Lung (tissue), 12 donors: ENCODE data around the gene GPATCH1. TPM values are rescaled to one million over a fixed set of nuclear protein-coding genes. Genes with fewer than 3 reads are reported as not detected.
"Not testable (repeated sequence)": the region's sequence is repeated elsewhere in the genome, so short reads cannot be mapped to it uniquely, and the experiment has no call there.

Experiments used
- ATAC-seq: fragments of 200-7000 bp; cut with Tn5 transposase; one replicate; pipeline ENCODE4 v1.9.1; 2020; ENCODE audit warnings: moderate number of reproducible peaks; ENCODE audit not compliant: insufficient read depth, low FRiP score
- DNase-seq, 3 donors: peaks; one replicate each; pipeline ENCODE4 v3.0.0-alpha.2; 2013 to 2017
- H3K27ac ChIP-seq, 2 donors: one replicate each; pipeline ENCODE4 v1.5.1; 2013; ENCODE audit warnings: mild to moderate bottlenecking in 2 of 2, moderate library complexity in 2 of 2, control low read depth in 1 of 2, inconsistent platforms in 1 of 2, low read depth in 1 of 2, low read length in 1 of 2
- H3K27me3 ChIP-seq, 3 donors: one replicate each; pipeline ENCODE4 v1.5.1; 2013; ENCODE audit warnings: low read length in 2 of 3; ENCODE audit not compliant: control insufficient read depth in 3 of 3, insufficient read depth in 3 of 3
- H3K36me3 ChIP-seq, 4 donors: one replicate each; pipeline ENCODE4 v1.5.1; 2013; ENCODE audit warnings: low read length in 4 of 4, mild to moderate bottlenecking in 1 of 4, moderate library complexity in 1 of 4; ENCODE audit not compliant: control insufficient read depth in 4 of 4, insufficient read depth in 4 of 4
- H3K4me1 ChIP-seq, 5 donors: one replicate each; pipeline ENCODE4 v1.5.1; 2013; ENCODE audit warnings: low read length in 5 of 5, mild to moderate bottlenecking in 2 of 5, moderate library complexity in 1 of 5; ENCODE audit not compliant: control insufficient read depth in 5 of 5, insufficient read depth in 5 of 5
- H3K4me3 ChIP-seq: one replicate; pipeline ENCODE4 v1.5.1; 2013; ENCODE audit warnings: mild to moderate bottlenecking, control low read depth, moderate library complexity
- H3K9ac ChIP-seq, 2 donors: one replicate each; pipeline ENCODE4 v1.5.1; 2013; ENCODE audit warnings: low read length in 2 of 2, control low read depth in 1 of 2; ENCODE audit not compliant: insufficient read depth in 1 of 2
- H3K9me3 ChIP-seq, 4 donors: one replicate each; pipeline ENCODE4 v1.5.1; 2013; ENCODE audit warnings: low read length in 3 of 4, mild to moderate bottlenecking in 1 of 4, moderate library complexity in 1 of 4; ENCODE audit not compliant: control insufficient read depth in 4 of 4, insufficient read depth in 3 of 4
- CTCF ChIP-seq: IDR thresholded peaks from 2 replicates; pipeline ENCODE4 v1.5.1; 2012; ENCODE audit warnings: mild to moderate bottlenecking; ENCODE audit errors: control extremely low read depth, extremely low read depth
- WGBS, 2 donors: extraction: QIAGEN DNeasy Blood & Tissue Kit; methylation state at CpG; one replicate each; pipeline ENCODE4 v1.1.7; 2013; 5-methylcytosine and 5-hydroxymethylcytosine counted together
- polyA plus RNA-seq, 2 donors: library from polyadenylated mRNA; stranded (reverse); fragments of 200-250 nt; gene quantifications; one replicate each; pipeline ENCODE4 v1.2.1, GENCODE V29; 2013
- total RNA-seq, 2 donors: library from RNA; depleted of rRNA in 1 of 2; stranded (reverse); fragments of >200 nt in 1 of 2; gene quantifications; one replicate each; pipeline ENCODE4 v1.2.1, GENCODE V29; 2014 to 2021
- donor health status: control.
- donor health status: control.
- donor health status: Bipolar disorder and iron deficiency.
- donor health status: healthy.
- donor health status: DM: yes; HTN: yes; CAD: no.

GPATCH1 gene
- total and polyA plus RNA-seq, 4 donors: 3.8 to 12.3 (median 6.0) TPM

DNA sequence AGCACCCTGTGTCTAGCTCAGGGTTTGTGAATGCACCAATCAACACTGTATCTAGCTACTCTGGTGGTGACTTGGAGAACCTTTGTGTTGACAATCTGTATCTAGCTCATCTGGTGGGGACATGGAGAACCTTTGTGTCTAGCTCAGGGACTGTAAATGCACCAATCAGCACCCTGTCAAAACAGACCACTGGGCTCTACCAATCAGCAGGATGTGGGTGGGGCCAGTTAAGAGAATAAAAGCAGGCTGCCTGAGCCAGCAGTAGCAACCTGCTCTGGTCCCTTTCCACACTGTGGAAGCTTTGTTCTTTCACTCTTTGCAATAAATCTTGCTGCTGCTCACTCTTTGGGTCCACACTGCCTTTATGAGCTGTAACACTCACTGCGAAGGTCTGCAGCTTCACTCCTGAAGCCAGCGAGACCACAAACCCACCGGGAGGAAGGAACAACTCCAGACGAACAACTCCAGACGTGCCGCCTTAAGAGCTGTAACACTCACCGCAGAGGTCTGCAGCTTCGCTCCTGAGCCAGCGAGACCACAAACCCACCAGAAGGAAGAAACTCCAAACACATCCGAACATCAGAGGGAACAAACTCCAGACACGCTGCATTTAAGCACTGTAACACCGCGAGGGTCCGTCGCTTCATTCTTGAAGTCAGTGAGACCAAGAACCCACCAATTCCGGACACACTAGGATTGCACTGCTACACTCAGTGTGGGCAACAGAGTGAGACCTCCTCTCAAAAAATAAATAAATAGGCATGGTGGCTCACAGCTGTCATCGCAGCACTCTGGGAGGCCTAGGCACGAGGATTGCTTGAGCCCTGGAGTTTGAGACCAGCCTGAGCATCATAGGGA, 43.6 kb upstream of the GPATCH1 start:
- ATAC-seq, H3K9me3 ChIP-seq, DNase-seq, H3K27me3 ChIP-seq, H3K27ac ChIP-seq, H3K4me1 ChIP-seq, H3K9ac ChIP-seq, H3K36me3 ChIP-seq, H3K4me3 ChIP-seq: not testable (repeated sequence)
- 33 to 68% methylated on average over 18 of the region's 18 CpGs for WGBS, 2 donors

DNA sequence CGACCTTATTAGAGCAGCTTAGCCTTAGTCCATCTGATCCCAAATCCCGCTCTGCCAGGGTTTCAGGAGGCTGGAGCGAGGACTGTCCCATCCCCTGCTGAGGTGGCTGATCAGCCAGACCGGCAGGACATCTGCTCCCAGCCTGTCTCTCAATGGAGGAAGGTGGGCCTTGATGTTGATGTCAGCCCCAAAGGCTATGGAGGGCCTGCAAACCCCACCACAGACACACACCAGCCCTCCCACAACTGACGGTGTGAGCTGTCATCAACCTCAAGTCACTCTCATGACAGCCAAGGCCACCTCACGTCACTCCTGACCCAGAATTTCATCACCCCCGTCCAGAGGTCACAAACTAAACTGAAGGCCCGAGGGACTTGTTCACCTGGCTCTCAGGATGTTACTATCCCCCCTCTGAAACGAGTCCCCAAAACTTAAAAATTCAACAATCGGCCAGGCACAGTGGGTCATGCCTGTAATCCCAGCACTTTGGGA, 41.8 kb upstream of the GPATCH1 start:
- Histone ChIP-seq H3K9me3 (no peaks in the 10 kb centered on the region), H3K9ac (no peak overlapping the region), H3K36me3 (no peaks in the 10 kb centered on the region), H3K4me1 (peaks cover 0 to 8% (median 0%) of the 10 kb centered on the region in 5 donors), H3K27ac (no peak overlapping the region), H3K27me3 (no peaks in the 10 kb centered on the region), H3K4me3 (no peak overlapping the region)
- ATAC-seq: no peak
- WGBS, 2 donors: 87 to 89% methylated on average over 10 of the region's 10 CpGs
- no peak for TF ChIP-seq CTCF
- no peak for DNase-seq

DNA sequence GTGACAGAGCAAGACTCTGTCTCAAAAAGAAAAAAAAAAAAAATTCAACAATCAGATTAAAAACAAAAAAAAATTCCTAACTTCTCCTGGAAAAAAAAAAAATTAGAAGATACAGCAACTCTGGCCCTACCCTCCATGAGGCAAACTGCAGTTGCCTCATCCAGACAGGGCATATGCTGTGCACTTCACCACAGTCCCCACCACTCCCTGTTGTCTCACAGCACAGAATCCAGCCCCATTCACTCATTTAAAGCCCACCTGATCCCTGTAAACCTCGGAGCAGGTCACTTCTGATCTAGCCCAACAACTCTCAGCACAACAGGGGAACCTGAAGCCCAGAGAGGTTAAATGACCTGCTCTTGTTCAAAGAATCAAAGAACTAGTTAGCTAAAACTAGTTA, 41.2 kb upstream of the GPATCH1 start:
- Histone ChIP-seq H3K36me3 (no peaks in the 10 kb centered on the region), H3K4me3 (no peak overlapping the region), H3K9ac (no peak overlapping the region), H3K27ac (no peak overlapping the region), H3K9me3 (no peaks in the 10 kb centered on the region), H3K4me1 (peaks cover 0 to 8% (median 0%) of the 10 kb centered on the region in 5 donors), H3K27me3 (no peaks in the 10 kb centered on the region)
- DNase-seq (no peak), ATAC-seq (no peak)
- no peak for TF ChIP-seq CTCF
- WGBS, 2 donors: 95 to 96% methylated on average over 1 of the region's 1 CpG

DNA sequence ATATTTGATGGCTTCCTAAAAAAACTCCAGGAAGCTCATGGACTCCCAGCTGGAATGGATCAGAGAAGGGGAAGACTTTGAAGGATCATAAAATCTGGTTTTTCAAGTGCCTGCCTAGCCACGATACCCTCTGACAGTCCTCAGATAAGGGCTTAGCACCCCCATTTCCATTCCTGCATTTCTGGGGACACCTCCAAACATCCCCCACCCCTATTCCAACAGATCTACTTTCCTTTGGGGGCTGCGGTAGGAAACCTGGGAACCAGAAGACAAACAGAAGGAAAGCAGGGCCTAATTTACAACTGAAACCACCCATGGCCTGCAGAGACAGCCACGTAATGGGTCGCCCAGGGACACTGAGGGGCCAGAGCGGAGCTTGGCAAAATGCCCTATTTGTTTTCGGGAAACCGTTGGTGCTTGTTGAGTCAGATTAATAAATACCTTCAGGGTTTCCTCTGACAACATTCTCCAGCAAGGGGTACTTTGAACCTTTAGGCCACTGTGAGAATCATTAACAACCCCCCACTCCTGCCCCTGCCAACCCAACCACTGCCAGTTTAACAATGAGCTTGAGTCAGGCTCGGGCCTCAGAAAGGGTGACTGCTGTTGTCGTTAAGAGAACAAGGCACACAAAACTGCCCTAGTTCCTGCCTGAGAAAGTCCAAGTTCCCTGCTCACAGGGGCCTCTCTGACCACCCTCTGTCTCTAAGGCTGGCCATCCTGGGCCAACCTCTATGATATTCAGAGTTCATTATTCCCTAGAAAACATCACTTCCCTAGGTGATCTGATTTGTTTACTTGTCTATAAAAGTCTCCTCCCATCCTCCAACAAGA, 39.8 kb upstream of the GPATCH1 start:
- Histone ChIP-seq H3K4me1 (peaks cover 0 to 8% (median 0%) of the 10 kb centered on the region in 5 donors), H3K9me3 (no peaks in the 10 kb centered on the region), H3K27ac (no peak overlapping the region), H3K36me3 (no peaks in the 10 kb centered on the region), H3K27me3 (no peaks in the 10 kb centered on the region), H3K4me3 (no peak overlapping the region), H3K9ac (peak overlapping the region in 1 of 2 donors; percentile 9)
- 56 to 64% methylated on average over 9 of the region's 9 CpGs for WGBS, 2 donors
- DNase-seq (peak; percentile 46 to 69 (median 55)), ATAC-seq (no peak)
- TF ChIP-seq CTCF: no peak

GRCh38 chr19:33041828-33042160, 39.2 kb upstream of the GPATCH1 start:
- H3K9me3 ChIP-seq, H3K27me3 ChIP-seq, H3K27ac ChIP-seq, H3K9ac ChIP-seq, H3K4me3 ChIP-seq, H3K36me3 ChIP-seq, ATAC-seq, DNase-seq, H3K4me1 ChIP-seq: not testable (repeated sequence)
- 77 to 86% methylated on average over 3 of the region's 3 CpGs for WGBS, 2 donors
